Thyroid gland (tissue), 4 donors: Measurements from ENCODE around the gene TMPRSS11A.

Experiments
- POLR2A ChIP-seq, 2 donors: fragments of 450-650 bp; IDR thresholded peaks; one replicate each; pipeline ENCODE4 v1.6.1; 2017; ENCODE audit warnings: antibody characterized with exemption in 2 of 2, mild to moderate bottlenecking in 2 of 2, moderate library complexity in 1 of 2
- TF ChIP-seq, protein P1 (sequence below), 6 experiments: fragments of 200-600 bp in 3 of 6; fragments of 450-650 bp in 3 of 6; sonication (generic) in 3 of 6; IDR thresholded peaks; one replicate each; pipeline ENCODE4 v1.5.1; 2016 to 2019; ENCODE audit warnings: antibody characterized with exemption in 6 of 6, mild to moderate bottlenecking in 2 of 6, inconsistent platforms in 1 of 6, moderate library complexity in 1 of 6

DNA sequence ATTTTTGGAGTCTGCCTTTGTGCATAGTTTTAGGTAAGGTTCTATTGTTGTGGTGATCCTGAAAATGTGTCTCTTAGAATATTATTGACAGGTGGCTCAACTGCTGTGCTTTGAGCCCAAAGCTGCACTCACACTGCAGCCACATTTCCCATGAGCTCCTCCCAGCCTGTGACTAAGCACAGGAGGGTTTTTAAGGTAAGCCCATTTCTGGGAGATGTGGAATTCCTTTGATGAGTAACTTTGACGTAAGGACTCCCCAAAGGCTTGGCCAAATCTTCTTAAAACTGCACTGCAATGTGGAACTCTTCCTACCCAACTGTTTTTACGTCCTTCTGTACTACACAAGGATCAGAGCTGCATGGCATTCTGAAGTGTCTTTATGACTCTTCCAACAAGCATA lies 20.0 kb upstream of the TMPRSS11A start:
- TF ChIP-seq, protein P1, sequence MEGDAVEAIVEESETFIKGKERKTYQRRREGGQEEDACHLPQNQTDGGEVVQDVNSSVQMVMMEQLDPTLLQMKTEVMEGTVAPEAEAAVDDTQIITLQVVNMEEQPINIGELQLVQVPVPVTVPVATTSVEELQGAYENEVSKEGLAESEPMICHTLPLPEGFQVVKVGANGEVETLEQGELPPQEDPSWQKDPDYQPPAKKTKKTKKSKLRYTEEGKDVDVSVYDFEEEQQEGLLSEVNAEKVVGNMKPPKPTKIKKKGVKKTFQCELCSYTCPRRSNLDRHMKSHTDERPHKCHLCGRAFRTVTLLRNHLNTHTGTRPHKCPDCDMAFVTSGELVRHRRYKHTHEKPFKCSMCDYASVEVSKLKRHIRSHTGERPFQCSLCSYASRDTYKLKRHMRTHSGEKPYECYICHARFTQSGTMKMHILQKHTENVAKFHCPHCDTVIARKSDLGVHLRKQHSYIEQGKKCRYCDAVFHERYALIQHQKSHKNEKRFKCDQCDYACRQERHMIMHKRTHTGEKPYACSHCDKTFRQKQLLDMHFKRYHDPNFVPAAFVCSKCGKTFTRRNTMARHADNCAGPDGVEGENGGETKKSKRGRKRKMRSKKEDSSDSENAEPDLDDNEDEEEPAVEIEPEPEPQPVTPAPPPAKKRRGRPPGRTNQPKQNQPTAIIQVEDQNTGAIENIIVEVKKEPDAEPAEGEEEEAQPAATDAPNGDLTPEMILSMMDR (IDR thresholded peaks at IDR 0.05), result no peak
- TF ChIP-seq POLR2A (IDR thresholded peaks at IDR 0.05), result no peak
